ENCODE data around the gene MEGF11.

Gene MEGF11

DNA sequence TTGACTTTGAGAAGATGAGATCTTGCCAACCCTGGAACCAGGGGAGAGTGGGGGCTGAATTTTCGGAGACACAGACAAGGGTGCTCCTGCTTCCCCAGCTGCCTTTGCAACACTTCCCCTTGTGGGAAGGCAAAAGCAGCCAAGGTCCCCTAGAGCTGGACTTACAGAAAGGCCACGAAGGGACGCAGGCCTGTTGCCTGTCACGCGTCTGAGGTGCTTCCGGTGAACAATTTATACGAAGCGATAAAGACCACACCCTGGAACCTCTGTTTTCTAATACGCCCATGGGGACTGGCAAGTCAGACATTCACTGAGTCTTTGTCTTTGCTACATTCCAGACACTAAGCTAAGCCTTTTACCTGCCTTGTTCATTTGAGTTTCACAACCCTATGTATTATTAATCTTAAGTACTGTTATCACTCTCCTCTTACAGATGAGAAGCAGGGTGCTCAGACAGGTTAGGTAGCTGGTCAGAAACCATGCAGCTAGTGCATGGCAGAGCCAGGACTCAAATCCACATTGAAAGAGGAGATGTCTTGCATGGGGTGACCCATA is 13.2 kb downstream of the MEGF11 start:
- no peaks in the 10 kb centered on the region for H3K36me3 Mint-ChIP-seq
- H3K9me3 Mint-ChIP-seq, result no peaks in the 10 kb centered on the region
- DNase-seq, result no peak
- no peaks in the 10 kb centered on the region for H3K4me1 Mint-ChIP-seq
- no peak overlapping the region for H3K4me3 Mint-ChIP-seq
- H3K27ac Mint-ChIP-seq, result no peak overlapping the region
- H3K27me3 Mint-ChIP-seq, result peaks cover 49% of the 10 kb centered on the region
- CTCF ChIA-PET, result no interaction called here

DNA sequence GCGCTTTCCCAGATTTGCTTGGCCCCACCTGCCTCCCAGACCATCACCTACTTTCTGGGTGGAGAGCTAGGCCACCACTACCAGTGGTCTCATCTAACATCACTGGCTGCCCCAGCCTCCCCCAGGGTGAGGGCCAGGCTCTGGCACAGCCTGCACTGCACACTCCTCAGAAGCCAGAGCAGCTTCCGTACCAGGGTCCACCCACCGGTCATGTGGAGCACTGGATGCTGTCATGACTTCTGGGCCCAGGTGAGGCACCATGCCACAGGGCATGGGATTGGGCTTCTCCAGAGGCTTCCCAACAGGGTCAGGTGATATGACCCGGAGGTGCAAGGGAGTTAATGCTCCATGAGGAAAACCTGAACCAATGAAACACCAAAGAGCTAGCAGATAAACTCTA is 14.0 kb downstream of the MEGF11 start:
- Mint-ChIP-seq H3K9me3 (no peaks in the 10 kb centered on the region), H3K4me1 (no peaks in the 10 kb centered on the region), H3K27me3 (peaks cover 49% of the 10 kb centered on the region), H3K4me3 (no peak overlapping the region), H3K36me3 (no peaks in the 10 kb centered on the region), H3K27ac (no peak overlapping the region)
- DNase-seq, result no peak
- CTCF ChIA-PET, result no interaction called here

DNA sequence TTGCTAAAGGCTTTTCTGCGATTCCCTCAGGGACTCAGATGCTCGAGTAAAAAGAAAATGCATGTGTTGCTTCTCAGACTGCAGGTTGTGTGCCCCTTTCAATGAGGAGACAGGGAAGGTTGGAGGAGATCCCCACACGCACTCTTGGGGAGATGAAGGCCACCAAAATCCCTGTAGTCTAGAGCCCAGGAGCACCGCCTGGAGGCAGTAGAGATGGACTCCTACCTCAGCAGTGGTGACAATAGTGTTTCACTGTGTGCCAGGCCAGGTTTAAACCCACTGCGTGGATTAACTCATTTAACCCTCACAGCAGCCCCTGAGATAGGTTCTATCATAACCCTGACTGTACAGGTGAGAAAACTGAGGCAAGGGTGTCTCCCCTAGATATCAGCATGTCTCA is 15.2 kb downstream of the MEGF11 start:
- CTCF ChIA-PET, result no interaction called here
- Mint-ChIP-seq H3K4me1 (no peaks in the 10 kb centered on the region), H3K9me3 (no peaks in the 10 kb centered on the region), H3K36me3 (no peaks in the 10 kb centered on the region), H3K27me3 (peaks cover 42% of the 10 kb centered on the region), H3K4me3 (no peak overlapping the region), H3K27ac (no peak overlapping the region)
- no peak for DNase-seq

GRCh38 chr15:66237513-66238235 is 15.9 kb downstream of the MEGF11 start:
- DNase-seq, result no peak
- Mint-ChIP-seq H3K27me3 (peaks cover 36% of the 10 kb centered on the region), H3K4me1 (no peaks in the 10 kb centered on the region), H3K4me3 (no peak overlapping the region), H3K36me3 (no peaks in the 10 kb centered on the region), H3K9me3 (no peaks in the 10 kb centered on the region), H3K27ac (no peak overlapping the region)
- CTCF ChIA-PET, result no interaction called here

DNA sequence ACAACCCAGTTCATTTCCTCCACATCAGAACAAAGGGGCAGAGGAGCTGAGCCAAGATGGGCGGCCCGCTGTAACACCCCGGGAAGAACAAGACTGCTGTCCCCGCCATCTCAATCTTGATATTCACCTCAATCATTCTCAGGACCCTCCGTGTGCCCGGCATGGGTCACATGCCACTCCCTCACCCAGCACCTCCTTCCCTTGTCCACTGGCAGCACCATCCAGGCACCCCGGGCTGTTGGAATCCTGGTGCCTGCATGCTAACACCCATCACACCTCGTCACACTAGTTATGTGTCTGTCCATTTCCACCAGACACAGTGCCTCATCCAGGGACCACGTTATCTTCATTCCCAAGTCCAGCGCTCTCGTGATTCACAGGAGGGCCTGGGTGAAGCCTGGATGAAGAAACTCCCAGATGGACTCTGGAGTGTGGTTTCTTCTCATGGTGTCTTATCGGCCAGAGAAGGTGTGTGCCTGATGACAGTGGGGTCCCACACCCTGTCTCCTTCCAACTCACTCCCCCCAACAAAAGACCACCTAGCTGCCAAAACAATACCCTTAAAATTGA is 16.7 kb downstream of the MEGF11 start:
- Mint-ChIP-seq H3K36me3 (no peaks in the 10 kb centered on the region), H3K27ac (no peak overlapping the region), H3K4me1 (no peaks in the 10 kb centered on the region), H3K27me3 (peaks cover 38% of the 10 kb centered on the region), H3K9me3 (no peaks in the 10 kb centered on the region), H3K4me3 (no peak overlapping the region)
- no peak for DNase-seq
- CTCF ChIA-PET, result no interaction called here

GRCh38 chr15:66235866-66236265 is 17.7 kb downstream of the MEGF11 start:
- CTCF ChIA-PET, result no interaction called here

DNA sequence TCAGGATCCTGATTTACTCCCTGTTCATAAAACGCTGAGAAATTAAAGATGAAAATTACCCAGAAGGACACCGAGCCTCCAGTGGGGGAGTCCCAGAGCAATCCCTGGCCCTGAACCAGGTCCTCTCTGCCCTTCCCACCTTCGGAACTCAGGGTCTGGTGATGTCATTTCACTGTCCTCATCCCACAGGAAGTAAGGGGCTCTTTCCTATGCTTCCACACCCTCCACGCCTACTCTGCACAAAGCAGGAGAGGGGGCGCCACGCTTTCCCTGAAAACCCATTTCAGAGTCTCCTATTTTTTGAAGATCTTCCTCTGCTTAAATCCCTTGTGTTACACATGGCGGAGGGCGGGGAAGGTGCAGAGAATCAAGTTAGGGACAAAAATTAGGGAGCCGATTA is 18.8 kb downstream of the MEGF11 start:
- Mint-ChIP-seq H3K27me3 (peaks cover 40% of the 10 kb centered on the region), H3K27ac (no peak overlapping the region), H3K9me3 (no peaks in the 10 kb centered on the region), H3K4me3 (no peak overlapping the region), H3K4me1 (no peaks in the 10 kb centered on the region), H3K36me3 (no peaks in the 10 kb centered on the region)
- CTCF ChIA-PET, result no interaction called here
- DNase-seq, result no peak

More at GRCh38 chr15:66235866-66236265, 17.7 kb downstream of the MEGF11 start:
- H3K27ac Mint-ChIP-seq, result no peak overlapping the region
- H3K27me3 Mint-ChIP-seq, result peaks cover 45% of the 10 kb centered on the region
- no peak for DNase-seq
- no peak overlapping the region for H3K4me3 Mint-ChIP-seq
- H3K36me3 Mint-ChIP-seq, result no peaks in the 10 kb centered on the region
- no peaks in the 10 kb centered on the region for H3K9me3 Mint-ChIP-seq
- no peaks in the 10 kb centered on the region for H3K4me1 Mint-ChIP-seq

DNA sequence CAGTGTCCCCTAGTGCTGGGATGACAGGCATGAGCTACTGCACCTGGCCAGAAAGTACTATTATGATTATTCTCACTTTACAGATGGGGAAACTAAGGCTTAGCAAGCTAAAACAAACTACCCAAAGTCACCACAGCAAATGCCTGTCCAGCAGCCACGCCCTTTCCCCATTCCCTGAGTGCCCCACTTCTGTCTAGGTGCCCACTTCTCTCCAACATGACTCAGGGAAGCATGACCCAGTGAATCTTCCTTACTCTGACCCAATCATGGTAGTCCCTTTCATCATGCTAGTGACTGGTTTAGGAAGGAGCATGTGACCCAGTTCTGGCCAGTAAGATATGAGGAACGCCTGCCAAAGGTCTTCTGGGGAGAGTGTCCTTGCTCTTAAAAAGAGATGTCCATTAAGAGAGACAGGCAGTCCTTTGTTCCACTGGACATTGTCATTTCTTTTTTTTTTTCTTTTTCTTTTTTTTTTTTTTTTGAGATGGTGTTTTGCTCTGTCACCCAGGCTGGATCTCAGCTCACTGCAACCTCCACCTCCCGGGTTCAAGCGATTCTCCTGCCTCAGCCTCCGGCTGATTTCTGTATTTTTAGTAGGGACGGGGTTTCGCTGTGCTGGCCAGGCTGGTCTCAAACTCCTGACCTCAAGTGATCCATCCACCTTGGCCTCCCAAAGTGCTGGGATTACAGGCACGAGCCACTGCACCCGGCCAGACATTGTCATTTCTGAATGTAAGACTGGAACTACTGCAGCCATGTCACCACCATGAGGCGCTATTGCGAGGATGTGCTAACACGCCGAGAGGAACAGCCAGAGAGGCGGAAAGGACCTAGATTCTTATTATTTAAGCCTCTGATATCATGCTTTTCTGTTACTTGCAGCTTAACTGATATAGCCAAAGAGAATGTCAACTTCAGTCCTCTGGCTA is 19.8 kb downstream of the MEGF11 start:
- CTCF ChIA-PET, result interaction anchor here (0.7 kb wide), 1 partner anchor 17 kb away, joined by 3 read pairs; no protein-coding TSS in a partner anchor
- Mint-ChIP-seq H3K27me3 (peaks cover 48% of the 10 kb centered on the region), H3K36me3 (no peaks in the 10 kb centered on the region), H3K4me3 (no peak overlapping the region), H3K4me1 (no peaks in the 10 kb centered on the region), H3K9me3 (no peaks in the 10 kb centered on the region), H3K27ac (no peak overlapping the region)
- DNase-seq, result peak; percentile 43

GRCh38 chr15:66232267-66232625 is 21.3 kb downstream of the MEGF11 start:
- peaks cover 52% of the 10 kb centered on the region for H3K27me3 Mint-ChIP-seq
- H3K4me1 Mint-ChIP-seq, result no peaks in the 10 kb centered on the region
- no peak overlapping the region for H3K27ac Mint-ChIP-seq
- CTCF ChIA-PET, result interaction anchor here (0.9 kb wide), 1 partner anchor 267 kb away, joined by 5 read pairs; no protein-coding TSS in a partner anchor
- no peaks in the 10 kb centered on the region for H3K36me3 Mint-ChIP-seq
- no peaks in the 10 kb centered on the region for H3K9me3 Mint-ChIP-seq
- DNase-seq, result no peak
- no peak overlapping the region for H3K4me3 Mint-ChIP-seq

DNA sequence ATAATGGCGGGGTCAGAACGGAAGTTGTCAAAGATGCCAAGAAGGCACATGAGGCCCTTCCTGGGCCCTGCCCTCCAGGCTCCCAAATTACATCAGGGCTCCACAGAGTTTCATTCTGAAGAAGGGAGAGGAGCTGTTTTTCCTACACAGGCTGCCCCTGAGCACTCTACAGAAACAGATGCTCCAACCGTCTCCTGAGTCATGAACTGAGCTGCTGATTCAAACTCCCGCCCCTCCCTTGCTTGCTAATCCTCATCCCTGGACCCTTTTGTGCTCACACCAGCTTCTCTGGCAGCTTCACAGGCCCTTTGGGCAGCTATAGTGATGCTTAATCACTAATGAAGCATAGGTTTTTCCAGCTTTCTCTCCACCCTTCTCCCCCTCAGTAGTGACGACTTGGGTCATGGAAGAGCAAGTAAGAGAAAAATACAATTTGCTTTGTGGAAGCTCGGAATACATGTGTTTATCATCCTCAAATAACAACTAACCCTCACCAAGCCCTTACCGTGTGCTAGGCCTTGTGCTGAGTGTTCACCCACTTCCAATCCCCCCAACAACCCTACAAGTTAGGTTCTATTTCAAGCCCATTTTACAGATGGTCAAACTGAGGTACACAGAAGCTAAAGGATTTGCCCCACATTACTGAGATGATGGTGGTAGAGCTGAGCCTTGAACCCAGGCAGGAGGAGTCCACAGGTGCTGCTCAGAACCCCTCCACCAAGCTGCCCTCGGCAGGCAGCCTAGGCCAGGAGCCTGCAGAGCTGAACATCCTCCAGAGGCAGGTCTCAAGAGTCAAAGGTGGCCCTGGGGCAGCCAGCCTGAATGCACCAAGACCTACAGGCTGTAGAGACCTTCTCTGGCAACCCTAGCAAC is 21.9 kb downstream of the MEGF11 start:
- Mint-ChIP-seq H3K27me3 (peaks cover 46% of the 10 kb centered on the region), H3K4me3 (no peak overlapping the region), H3K9me3 (no peaks in the 10 kb centered on the region), H3K36me3 (no peaks in the 10 kb centered on the region), H3K27ac (no peak overlapping the region), H3K4me1 (no peaks in the 10 kb centered on the region)
- CTCF ChIA-PET, result interaction anchor here (0.6 to 0.9 kb wide), 3 partner anchors 19 to 267 kb away, joined by 4 to 5 read pairs (median 4); no protein-coding TSS in a partner anchor
- DNase-seq, result no peak

DNA sequence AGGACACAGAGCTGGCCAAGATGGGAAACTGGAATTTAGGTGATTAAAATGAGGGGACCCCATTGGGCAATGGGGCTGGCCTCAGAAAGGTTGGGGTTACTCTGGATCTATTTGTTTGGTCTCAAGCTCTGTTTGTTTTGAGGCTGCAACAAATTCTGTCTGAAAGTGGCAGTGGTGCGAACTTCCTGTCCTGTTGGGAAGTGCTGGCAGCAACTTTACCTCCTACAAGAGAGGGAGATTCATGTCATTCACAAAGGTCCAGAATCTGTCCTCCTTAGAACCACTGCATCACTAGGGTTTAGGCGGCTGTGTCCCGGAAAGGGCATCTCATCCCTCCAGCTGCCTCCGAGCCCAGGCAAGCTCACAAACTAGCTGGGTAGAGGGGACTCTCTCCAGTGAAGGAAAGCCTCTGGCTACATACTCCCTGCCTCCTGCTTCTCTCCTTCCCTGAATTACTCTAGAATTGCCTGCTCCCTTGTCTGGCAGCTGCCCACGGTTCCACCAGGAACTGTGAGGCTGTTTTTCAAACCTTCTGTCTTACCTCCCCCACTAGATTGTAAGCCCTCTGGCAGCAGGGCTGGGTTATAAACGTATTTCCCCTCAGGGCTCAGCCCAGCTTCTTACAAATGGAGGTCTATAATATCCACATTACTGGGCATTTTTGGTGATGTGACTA is 23.6 kb downstream of the MEGF11 start:
- Mint-ChIP-seq H3K27ac (no peak overlapping the region), H3K9me3 (no peaks in the 10 kb centered on the region), H3K4me3 (no peak overlapping the region), H3K4me1 (no peaks in the 10 kb centered on the region), H3K27me3 (peaks cover 31% of the 10 kb centered on the region), H3K36me3 (no peaks in the 10 kb centered on the region)
- CTCF ChIA-PET, result no interaction called here
- DNase-seq, result no peak

DNA sequence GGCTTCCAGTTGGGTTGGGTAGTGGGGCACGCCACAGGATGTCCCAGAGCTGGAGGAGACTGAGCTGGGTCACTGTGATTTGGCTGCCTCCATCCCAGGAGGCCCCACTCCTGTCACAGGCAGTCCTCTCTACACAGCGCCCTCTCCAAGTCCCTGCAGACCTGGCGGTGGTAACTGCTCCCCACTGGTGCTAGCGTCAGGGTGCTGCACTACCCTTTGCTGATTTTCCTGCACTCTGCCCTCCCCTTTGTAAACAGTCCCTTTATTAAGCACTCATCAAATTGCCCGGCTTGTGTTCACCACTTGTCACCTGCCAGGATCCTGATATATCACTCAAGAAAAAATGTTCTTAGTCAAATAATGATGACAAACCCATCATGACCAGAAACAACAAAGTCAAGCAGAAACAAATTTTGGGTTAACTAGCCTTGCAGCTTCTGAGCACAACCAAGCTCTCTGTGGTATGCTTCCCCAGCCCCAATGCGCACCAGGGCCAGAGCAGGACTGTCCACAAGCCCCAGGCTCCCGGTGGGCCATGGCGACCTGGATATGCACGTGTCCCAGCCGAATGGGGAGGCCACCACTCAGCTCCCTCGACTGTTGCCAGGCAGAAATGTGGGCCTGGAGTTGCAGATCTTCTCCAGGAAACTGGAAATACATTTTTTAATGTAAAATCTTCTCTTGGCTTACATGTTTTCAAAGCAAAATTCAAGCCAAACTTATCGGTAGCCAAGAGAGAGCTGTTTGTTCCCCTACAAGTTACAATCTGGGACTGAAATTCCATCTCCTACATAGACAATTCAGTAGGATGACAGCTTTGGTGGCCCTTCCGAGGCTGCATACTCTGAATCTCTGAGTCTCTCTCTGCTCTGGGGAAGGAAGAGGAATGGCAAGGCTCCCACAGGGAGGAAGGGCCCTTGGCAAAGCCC is 24.5 kb downstream of the MEGF11 start:
- H3K27me3 Mint-ChIP-seq, result peaks cover 31% of the 10 kb centered on the region

More for the DNA sequence above, 24.5 kb downstream of the MEGF11 start:
- no peak overlapping the region for H3K27ac Mint-ChIP-seq
- CTCF ChIA-PET, result no interaction called here
- no peaks in the 10 kb centered on the region for H3K9me3 Mint-ChIP-seq
- no peak overlapping the region for H3K4me3 Mint-ChIP-seq
- H3K36me3 Mint-ChIP-seq, result no peaks in the 10 kb centered on the region
- DNase-seq, result no peak
- H3K4me1 Mint-ChIP-seq, result no peaks in the 10 kb centered on the region
